ENCODE measurements around the gene MYO1B. TPM values are rescaled to one million over a fixed set of nuclear protein-coding genes. Genes with fewer than 3 reads are reported as not detected.

Gene MYO1B
- total and polyA plus RNA-seq, 4 donors, result 14.1 to 86.4 (median 56.3) TPM

DNA sequence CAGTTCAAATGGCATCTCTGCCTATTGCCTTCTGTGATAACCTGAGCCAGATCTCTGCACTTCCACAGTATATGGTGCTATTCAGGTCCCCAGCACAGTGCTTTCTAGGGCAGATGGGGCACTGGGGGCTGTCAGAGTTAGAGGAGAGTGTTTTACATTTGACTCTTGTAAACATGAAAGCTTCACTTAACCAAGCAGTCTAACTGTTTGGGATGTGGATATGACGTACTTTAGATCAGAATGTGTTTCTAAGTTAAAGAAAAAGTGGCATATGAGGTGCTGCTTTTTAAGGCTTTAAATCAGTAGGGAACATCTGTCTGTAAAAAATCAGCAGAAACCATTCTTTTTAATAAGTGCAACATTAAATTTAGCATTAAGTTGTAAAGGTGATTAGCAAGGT lies 75.7 kb downstream of the MYO1B start:
- no peaks in the 10 kb centered on the region for H3K36me3 ChIP-seq (ENCODE audit: control insufficient read depth in 1 of 2, insufficient read depth in 2 of 2, low read length in 1 of 2)
- no peak overlapping the region for H3K4me3 ChIP-seq (ENCODE audit: low read length in 2 of 2)
- H3K4me1 ChIP-seq (ENCODE audit: control insufficient read depth in 1 of 2, insufficient read depth in 2 of 2, low read length in 2 of 2), result peaks cover 4 to 9% of the 10 kb centered on the region in 2 donors
- ATAC-seq (ENCODE audit: low FRiP score), result no peak
- WGBS, 2 donors, result 44 to 45% methylated on average over 1 of the region's 1 CpG
- H3K27me3 ChIP-seq (ENCODE audit: control insufficient read depth in 1 of 2, insufficient read depth in 2 of 2, low read length in 1 of 2), result no peaks in the 10 kb centered on the region
- no peak overlapping the region for H3K27ac ChIP-seq (ENCODE audit: low read depth in 1 of 2, low read length in 2 of 2)
- intact Hi-C loops (cut with DNase I), result no loop called here
- no peak for DNase-seq
- no peaks in the 10 kb centered on the region for H3K9me3 ChIP-seq (ENCODE audit: control insufficient read depth, low read length)

DNA sequence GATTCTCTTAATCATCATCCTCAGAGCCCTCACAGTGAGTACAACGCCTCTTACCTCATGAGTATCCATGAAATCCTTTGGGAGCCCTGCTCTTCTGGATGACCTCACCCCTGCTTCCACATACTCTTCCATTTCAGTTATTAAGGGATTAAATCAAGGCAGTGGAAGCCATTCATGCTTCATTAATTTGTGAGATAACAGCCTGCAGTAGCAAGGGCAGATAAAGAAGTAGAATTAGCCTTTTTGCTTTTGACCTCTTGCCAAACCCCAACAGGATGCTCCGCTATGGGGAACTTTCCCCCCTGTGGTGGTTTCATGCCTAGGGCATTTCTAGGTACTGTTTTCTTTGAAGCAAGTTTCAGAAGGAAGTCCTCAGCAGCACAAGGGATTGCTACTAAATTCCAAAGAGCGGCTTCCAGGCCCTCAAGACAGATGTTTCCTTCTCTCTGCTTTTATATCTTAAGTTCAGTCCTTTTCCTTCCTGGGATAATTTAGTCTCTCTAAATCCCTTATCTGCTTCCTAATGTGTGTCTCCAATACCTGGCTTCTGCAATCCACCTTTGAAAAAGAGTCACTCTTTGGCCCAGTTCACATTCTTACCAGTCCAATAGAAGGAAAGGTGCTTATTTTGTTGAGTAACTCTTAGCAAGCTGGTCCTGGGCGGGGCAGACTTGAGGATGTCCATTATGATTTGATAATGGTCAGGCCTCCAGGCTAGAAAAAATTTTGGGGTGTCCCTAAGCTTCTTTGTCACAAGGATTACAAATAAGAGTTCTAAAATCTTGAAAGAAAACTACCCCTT lies 76.9 kb downstream of the MYO1B start:
- DNase-seq (no peak), ATAC-seq (ENCODE audit: low FRiP score) (no peak)
- no peak overlapping the region for H3K27ac ChIP-seq (ENCODE audit: low read depth in 1 of 2, low read length in 2 of 2)
- 87 to 88% methylated on average over 4 of the region's 4 CpGs for WGBS, 2 donors
- H3K36me3 ChIP-seq (ENCODE audit: control insufficient read depth in 1 of 2, insufficient read depth in 2 of 2, low read length in 1 of 2), result no peaks in the 10 kb centered on the region
- H3K4me1 ChIP-seq (ENCODE audit: control insufficient read depth in 1 of 2, insufficient read depth in 2 of 2, low read length in 2 of 2), result peaks cover 4 to 9% of the 10 kb centered on the region in 2 donors
- H3K4me3 ChIP-seq (ENCODE audit: low read length in 2 of 2), result no peak overlapping the region
- H3K9me3 ChIP-seq (ENCODE audit: control insufficient read depth, low read length), result no peaks in the 10 kb centered on the region
- intact Hi-C loops (cut with DNase I), result loop anchor here in 1 of 2 donors (2.0 kb wide), 1 partner anchor 15 kb away; no protein-coding TSS in a partner anchor
- H3K27me3 ChIP-seq (ENCODE audit: control insufficient read depth in 1 of 2, insufficient read depth in 2 of 2, low read length in 1 of 2), result no peaks in the 10 kb centered on the region

DNA sequence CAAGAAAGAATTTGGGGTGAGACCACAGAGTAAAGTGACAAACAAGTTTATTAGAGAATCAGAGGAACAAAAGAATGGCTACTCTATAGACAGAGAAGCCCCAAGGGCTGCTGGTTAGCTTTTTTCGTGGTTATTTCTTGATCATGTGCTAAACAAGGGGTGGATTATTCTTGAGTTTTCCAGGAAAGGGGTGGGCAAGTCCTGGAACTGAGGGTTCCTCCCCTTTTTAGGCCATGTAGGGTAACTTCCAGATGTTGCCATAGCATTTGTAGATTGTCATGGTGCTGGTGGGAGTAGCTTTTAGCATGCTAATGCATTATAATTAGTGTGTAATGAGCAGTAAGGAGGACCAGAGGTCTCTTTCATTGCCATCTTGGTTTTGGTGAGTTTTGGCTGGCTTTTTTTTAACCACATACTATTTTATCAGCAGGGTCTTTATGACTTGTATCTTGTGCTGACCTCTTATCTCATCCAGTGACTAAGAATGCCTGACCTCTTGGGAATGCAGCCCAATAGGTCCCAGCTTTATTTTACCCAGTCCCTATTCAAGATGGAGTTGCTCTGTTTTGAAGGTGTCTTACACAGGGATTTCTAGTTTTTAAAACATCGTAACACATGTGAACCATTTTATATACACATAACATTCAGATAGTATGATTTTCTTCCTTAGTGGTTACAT lies 77.8 kb downstream of the MYO1B start:
- H3K27ac ChIP-seq (ENCODE audit: low read depth in 1 of 2, low read length in 2 of 2), result no peak overlapping the region
- no peaks in the 10 kb centered on the region for H3K27me3 ChIP-seq (ENCODE audit: control insufficient read depth in 1 of 2, insufficient read depth in 2 of 2, low read length in 1 of 2)
- intact Hi-C loops (cut with DNase I), result loop anchor here in 1 of 2 donors (2.0 kb wide), 1 partner anchor 14 kb away; no protein-coding TSS in a partner anchor
- 88 to 95% methylated on average over 2 of the region's 2 CpGs for WGBS, 2 donors
- peaks cover 4 to 9% of the 10 kb centered on the region in 2 donors for H3K4me1 ChIP-seq (ENCODE audit: control insufficient read depth in 1 of 2, insufficient read depth in 2 of 2, low read length in 2 of 2)
- no peak for ATAC-seq (ENCODE audit: low FRiP score)
- no peak overlapping the region for H3K4me3 ChIP-seq (ENCODE audit: low read length in 2 of 2)
- no peaks in the 10 kb centered on the region for H3K36me3 ChIP-seq (ENCODE audit: control insufficient read depth in 1 of 2, insufficient read depth in 2 of 2, low read length in 1 of 2)
- H3K9me3 ChIP-seq (ENCODE audit: control insufficient read depth, low read length), result no peaks in the 10 kb centered on the region
- DNase-seq, result no peak

DNA sequence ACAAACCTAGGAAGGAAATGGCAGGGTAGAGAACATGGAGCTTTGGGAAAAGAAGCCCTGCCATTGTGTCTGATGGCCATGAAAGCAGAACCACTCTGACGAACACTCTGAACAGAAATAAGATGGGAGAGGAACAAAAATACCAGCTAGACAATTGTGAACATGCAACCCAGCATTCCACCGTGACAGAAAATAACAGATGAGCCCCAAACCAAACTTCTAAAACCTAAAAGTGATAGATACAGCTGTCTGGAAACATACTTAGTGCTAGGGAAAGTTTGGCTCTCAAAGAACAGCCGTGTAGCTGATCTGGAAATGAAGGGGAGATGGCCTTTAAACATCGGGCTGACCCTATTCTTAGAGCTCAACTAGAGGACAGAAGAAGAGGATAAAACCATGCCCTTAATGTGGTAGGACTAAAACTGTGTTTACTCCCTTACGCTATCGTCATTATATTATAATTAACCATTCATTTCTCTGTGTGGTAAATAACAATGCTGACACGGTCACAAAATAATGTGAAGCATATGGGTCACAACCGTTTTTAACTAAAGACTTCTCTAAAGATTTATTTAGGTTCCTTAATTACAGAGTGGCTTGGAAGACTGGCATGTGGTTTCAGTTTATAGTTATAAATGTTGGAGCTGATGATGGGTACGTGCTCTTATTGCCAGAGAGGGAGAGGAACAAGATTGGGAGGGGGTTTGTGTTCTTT lies 80.6 kb downstream of the MYO1B start:
- Histone ChIP-seq H3K4me1 (ENCODE audit: control insufficient read depth in 1 of 2, insufficient read depth in 2 of 2, low read length in 2 of 2) (peaks cover 4 to 9% of the 10 kb centered on the region in 2 donors), H3K27me3 (ENCODE audit: control insufficient read depth in 1 of 2, insufficient read depth in 2 of 2, low read length in 1 of 2) (no peaks in the 10 kb centered on the region), H3K36me3 (ENCODE audit: control insufficient read depth in 1 of 2, insufficient read depth in 2 of 2, low read length in 1 of 2) (peaks cover 0 to 5% of the 10 kb centered on the region in 2 donors), H3K9me3 (ENCODE audit: control insufficient read depth, low read length) (no peaks in the 10 kb centered on the region), H3K27ac (ENCODE audit: low read depth in 1 of 2, low read length in 2 of 2) (no peak overlapping the region), H3K4me3 (ENCODE audit: low read length in 2 of 2) (no peak overlapping the region)
- 86 to 93% methylated on average over 9 of the region's 9 CpGs for WGBS, 2 donors
- DNase-seq, result no peak
- intact Hi-C loops (cut with DNase I), result no loop called here
- ATAC-seq (ENCODE audit: low FRiP score), result no peak

DNA sequence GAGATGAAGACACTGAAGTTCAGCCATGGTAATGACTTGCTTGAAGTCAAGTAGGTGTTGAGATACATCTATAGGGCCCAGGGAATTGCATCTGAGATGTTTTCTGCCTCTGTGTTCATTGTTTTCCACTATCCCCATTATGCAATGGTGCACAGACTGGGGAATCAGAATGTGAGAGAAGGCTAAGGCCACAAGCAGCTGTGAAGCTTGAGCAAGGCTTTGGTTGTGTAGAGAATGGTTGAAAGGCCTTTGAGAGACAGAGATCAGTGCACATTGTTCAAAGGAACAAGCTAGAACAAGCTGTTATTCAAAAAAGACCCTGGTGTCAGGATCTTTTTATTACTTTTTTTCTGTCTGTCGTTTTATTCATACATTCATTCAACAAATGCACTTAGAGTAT lies 82.3 kb downstream of the MYO1B start:
- Histone ChIP-seq H3K4me1 (ENCODE audit: control insufficient read depth in 1 of 2, insufficient read depth in 2 of 2, low read length in 2 of 2) (peaks cover 2 to 3% of the 10 kb centered on the region in 2 donors), H3K9me3 (ENCODE audit: control insufficient read depth, low read length) (no peaks in the 10 kb centered on the region), H3K36me3 (ENCODE audit: control insufficient read depth in 1 of 2, insufficient read depth in 2 of 2, low read length in 1 of 2) (peaks cover 0 to 5% of the 10 kb centered on the region in 2 donors), H3K27me3 (ENCODE audit: control insufficient read depth in 1 of 2, insufficient read depth in 2 of 2, low read length in 1 of 2) (no peaks in the 10 kb centered on the region), H3K4me3 (ENCODE audit: low read length in 2 of 2) (no peak overlapping the region), H3K27ac (ENCODE audit: low read depth in 1 of 2, low read length in 2 of 2) (no peak overlapping the region)
- intact Hi-C loops (cut with DNase I), result no loop called here
- ATAC-seq (ENCODE audit: low FRiP score) (no peak), DNase-seq (no peak)
- WGBS, 2 donors, result 93 to 97% methylated on average over 1 of the region's 1 CpG

DNA sequence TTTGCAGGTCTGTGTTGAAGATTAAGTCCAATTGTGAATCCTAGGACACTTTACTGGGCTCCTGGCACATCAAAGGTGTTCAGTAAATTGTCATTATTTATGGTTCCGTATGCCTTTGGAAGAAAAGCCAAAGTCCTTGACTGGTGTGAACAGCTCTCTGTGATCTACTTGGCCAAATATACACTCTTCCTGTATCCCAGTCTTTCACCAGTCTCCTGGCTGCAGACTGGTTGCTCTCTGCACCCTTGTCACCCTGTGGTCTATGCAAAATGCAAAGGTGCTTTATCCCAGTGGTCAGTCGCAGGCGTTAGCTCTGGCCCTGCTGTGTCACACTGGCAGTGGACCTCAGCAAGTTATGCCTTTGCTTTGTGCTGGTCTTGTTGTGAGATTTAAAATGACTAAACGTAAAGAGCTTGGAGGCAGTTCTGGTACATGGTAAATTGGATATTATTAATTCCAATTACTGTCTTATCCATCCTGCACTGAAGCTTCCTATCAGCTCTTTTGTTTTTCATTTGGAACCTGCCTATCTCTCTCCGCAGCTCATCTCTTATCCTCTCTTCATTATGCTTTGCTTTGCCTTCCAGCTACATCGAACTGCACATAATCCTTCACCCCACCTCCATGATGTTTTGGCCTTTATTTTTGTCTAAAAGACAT lies 83.1 kb downstream of the MYO1B start:
- ATAC-seq (ENCODE audit: low FRiP score), result no peak
- Histone ChIP-seq H3K36me3 (ENCODE audit: control insufficient read depth in 1 of 2, insufficient read depth in 2 of 2, low read length in 1 of 2) (peaks cover 0 to 5% of the 10 kb centered on the region in 2 donors), H3K9me3 (ENCODE audit: control insufficient read depth, low read length) (no peaks in the 10 kb centered on the region), H3K4me1 (ENCODE audit: control insufficient read depth in 1 of 2, insufficient read depth in 2 of 2, low read length in 2 of 2) (peaks cover 0 to 2% of the 10 kb centered on the region in 2 donors), H3K27ac (ENCODE audit: low read depth in 1 of 2, low read length in 2 of 2) (no peak overlapping the region), H3K27me3 (ENCODE audit: control insufficient read depth in 1 of 2, insufficient read depth in 2 of 2, low read length in 1 of 2) (no peaks in the 10 kb centered on the region), H3K4me3 (ENCODE audit: low read length in 2 of 2) (no peak overlapping the region)
- DNase-seq, result no peak
- intact Hi-C loops (cut with DNase I), result no loop called here
- WGBS, 2 donors, result 95 to 96% methylated on average over 6 of the region's 6 CpGs

DNA sequence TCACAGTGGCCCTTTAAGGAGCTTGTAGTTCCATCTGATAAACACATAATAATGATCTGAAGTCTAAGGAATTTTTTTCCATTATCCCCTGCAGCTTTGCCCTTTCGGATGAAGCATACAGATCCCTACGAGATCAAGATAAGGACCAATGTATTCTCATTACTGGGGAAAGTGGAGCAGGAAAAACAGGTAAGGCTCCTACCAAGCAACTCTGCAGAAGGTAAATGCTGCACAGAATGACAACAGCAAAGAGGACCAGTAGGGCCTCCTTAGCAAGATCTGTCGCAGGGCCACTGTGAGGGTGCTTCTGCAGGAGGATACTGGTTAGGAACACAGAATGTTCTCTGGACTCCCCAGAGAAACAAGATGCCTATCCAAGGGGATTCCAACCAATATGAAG lies 84.6 kb downstream of the MYO1B start:
- Histone ChIP-seq H3K36me3 (ENCODE audit: control insufficient read depth in 1 of 2, insufficient read depth in 2 of 2, low read length in 1 of 2) (peaks cover 0 to 5% of the 10 kb centered on the region in 2 donors), H3K9me3 (ENCODE audit: control insufficient read depth, low read length) (no peaks in the 10 kb centered on the region), H3K27me3 (ENCODE audit: control insufficient read depth in 1 of 2, insufficient read depth in 2 of 2, low read length in 1 of 2) (no peaks in the 10 kb centered on the region), H3K4me3 (ENCODE audit: low read length in 2 of 2) (no peak overlapping the region), H3K4me1 (ENCODE audit: control insufficient read depth in 1 of 2, insufficient read depth in 2 of 2, low read length in 2 of 2) (peaks cover 2 to 4% of the 10 kb centered on the region in 2 donors), H3K27ac (ENCODE audit: low read depth in 1 of 2, low read length in 2 of 2) (no peak overlapping the region)
- WGBS, 2 donors, result 91 to 96% methylated on average over 3 of the region's 3 CpGs
- intact Hi-C loops (cut with DNase I), result no loop called here
- ATAC-seq (ENCODE audit: low FRiP score) (no peak), DNase-seq (no peak)

DNA sequence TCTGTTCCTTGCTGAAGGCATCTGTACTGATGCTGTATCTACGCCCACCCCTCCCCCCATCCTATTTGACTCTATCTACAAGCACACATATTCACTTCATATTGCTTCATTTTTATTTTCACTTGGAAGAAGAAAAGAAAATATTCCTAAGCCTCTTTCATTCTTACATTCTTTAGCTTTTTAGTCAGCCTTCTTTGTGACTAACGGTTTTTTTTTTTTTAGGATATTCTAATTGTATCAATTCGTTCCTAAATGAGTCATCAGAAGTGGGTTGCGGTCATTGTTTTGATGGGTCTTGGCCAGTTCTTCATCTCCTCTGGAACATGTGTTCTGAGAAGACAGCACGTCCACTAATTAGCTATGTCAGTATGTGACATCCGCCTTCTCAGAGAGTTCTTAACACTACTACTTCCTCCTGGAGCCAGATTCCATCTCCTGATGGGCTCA lies 88.7 kb downstream of the MYO1B start:
- intact Hi-C loops (cut with DNase I), result no loop called here
- H3K4me1 ChIP-seq (ENCODE audit: control insufficient read depth in 1 of 2, insufficient read depth in 2 of 2, low read length in 2 of 2), result peaks cover 0 to 4% of the 10 kb centered on the region in 2 donors
- no peaks in the 10 kb centered on the region for H3K9me3 ChIP-seq (ENCODE audit: control insufficient read depth, low read length)
- ATAC-seq (ENCODE audit: low FRiP score), result no peak
- WGBS, 2 donors, result 28 to 32% methylated on average over 6 of the region's 6 CpGs
- peaks cover 0 to 5% of the 10 kb centered on the region in 2 donors for H3K36me3 ChIP-seq (ENCODE audit: control insufficient read depth in 1 of 2, insufficient read depth in 2 of 2, low read length in 1 of 2)
- no peak overlapping the region for H3K27ac ChIP-seq (ENCODE audit: low read depth in 1 of 2, low read length in 2 of 2)
- no peak overlapping the region for H3K4me3 ChIP-seq (ENCODE audit: low read length in 2 of 2)
- no peak for DNase-seq
- H3K27me3 ChIP-seq (ENCODE audit: control insufficient read depth in 1 of 2, insufficient read depth in 2 of 2, low read length in 1 of 2), result no peaks in the 10 kb centered on the region
